Astrocyte (in vitro differentiated cells and primary cell): ENCODE data around the gene DNTT. TPM values are rescaled to one million over a fixed set of nuclear protein-coding genes. Genes with fewer than 3 reads are reported as not detected.

ENCODE experiments used
- DNase-seq: peaks from one replicate; pipeline ENCODE4 v3.0.0-alpha.2; 2010; ENCODE audit warnings: low read depth
- FAIRE-seq: peaks from 2 replicates; lab custom pipeline; 2011; peaks lifted over from hg19 to GRCh38; lab: Jason Lieb, UNC
- H2AFZ ChIP-seq: 2 replicates; pipeline ENCODE4 v1.6.0; 2012; ENCODE audit warnings: low read depth, low read length, inconsistent platforms
- H3K27ac ChIP-seq: 2 replicates; pipeline ENCODE4 v1.5.1; 2011; ENCODE audit warnings: low read depth, low read length, inconsistent platforms
- H3K27me3 ChIP-seq: 2 replicates; pipeline ENCODE4 v1.6.0; 2011; ENCODE audit warnings: low read length, inconsistent platforms; ENCODE audit not compliant: insufficient read depth
- H3K36me3 ChIP-seq: 2 replicates; pipeline ENCODE4 v1.5.1; 2011; ENCODE audit warnings: low read length, inconsistent platforms; ENCODE audit not compliant: insufficient read depth
- H3K4me1 ChIP-seq: 2 replicates; pipeline ENCODE4 v1.5.1; 2011; ENCODE audit warnings: low read length, inconsistent platforms; ENCODE audit not compliant: insufficient read depth
- H3K4me2 ChIP-seq: 2 replicates; pipeline ENCODE4 v1.6.0; 2012; ENCODE audit warnings: low read length, inconsistent platforms
- H3K4me3 ChIP-seq: 2 replicates; pipeline ENCODE4 v1.5.1; 2011; ENCODE audit warnings: low read depth, mild to moderate bottlenecking, low read length, inconsistent platforms; ENCODE audit not compliant: insufficient read depth
- H3K79me2 ChIP-seq: 2 replicates; pipeline ENCODE4 v1.6.0; 2012; ENCODE audit warnings: mild to moderate bottlenecking, low read length, inconsistent platforms; ENCODE audit not compliant: insufficient read depth
- H3K9ac ChIP-seq: 2 replicates; pipeline ENCODE4 v1.6.0; 2012; ENCODE audit warnings: mild to moderate bottlenecking, low read length, inconsistent platforms
- H3K9me3 ChIP-seq: 2 replicates; pipeline ENCODE4 v1.5.1; 2012; ENCODE audit warnings: low read depth, mild to moderate bottlenecking, low read length, inconsistent platforms; ENCODE audit not compliant: insufficient read depth
- H4K20me1 ChIP-seq: 2 replicates; pipeline ENCODE4 v1.6.0; 2012; ENCODE audit warnings: low read length, inconsistent platforms; ENCODE audit not compliant: insufficient read depth
- H3K27ac Mint-ChIP-seq: one replicate; pipeline ENCODE4 v1.8.0; 2021; ENCODE audit warnings: mild to moderate bottlenecking, mixed read lengths; ENCODE audit not compliant: unreplicated experiment
- H3K27me3 Mint-ChIP-seq: one replicate; pipeline ENCODE4 v1.8.0; 2021; ENCODE audit warnings: low read depth, mixed read lengths; ENCODE audit not compliant: unreplicated experiment
- H3K36me3 Mint-ChIP-seq: one replicate; pipeline ENCODE4 v1.8.0; 2021; ENCODE audit warnings: low read depth, mixed read lengths; ENCODE audit not compliant: unreplicated experiment
- H3K4me1 Mint-ChIP-seq: one replicate; pipeline ENCODE4 v1.8.0; 2021; ENCODE audit warnings: low read depth, mixed read lengths; ENCODE audit not compliant: unreplicated experiment
- H3K4me3 Mint-ChIP-seq: one replicate; pipeline ENCODE4 v1.8.0; 2021; ENCODE audit warnings: mild to moderate bottlenecking, moderate library complexity, mixed read lengths; ENCODE audit not compliant: unreplicated experiment
- H3K9me3 Mint-ChIP-seq: one replicate; pipeline ENCODE4 v1.8.0; 2021; ENCODE audit warnings: mild to moderate bottlenecking, mixed read lengths; ENCODE audit not compliant: unreplicated experiment
- CTCF ChIP-seq: IDR thresholded peaks from 2 replicates; pipeline ENCODE4 v1.5.1; 2011; ENCODE audit warnings: low read depth, mild to moderate bottlenecking, inconsistent platforms, low read length, moderate library complexity; ENCODE audit not compliant: insufficient read depth
- EZH2 ChIP-seq: IDR thresholded peaks from 2 replicates; pipeline ENCODE4 v1.6.1; 2012; ENCODE audit warnings: mild to moderate bottlenecking, low read length, inconsistent platforms; ENCODE audit not compliant: insufficient read depth
- total RNA-seq: library from RNA; stranded (reverse); gene quantifications from 2 replicates; pipeline ENCODE4 v1.2.1, GENCODE V29; 2021

DNTT gene
- total RNA-seq, 1 donor from 2014 or later, result not detected

DNA sequence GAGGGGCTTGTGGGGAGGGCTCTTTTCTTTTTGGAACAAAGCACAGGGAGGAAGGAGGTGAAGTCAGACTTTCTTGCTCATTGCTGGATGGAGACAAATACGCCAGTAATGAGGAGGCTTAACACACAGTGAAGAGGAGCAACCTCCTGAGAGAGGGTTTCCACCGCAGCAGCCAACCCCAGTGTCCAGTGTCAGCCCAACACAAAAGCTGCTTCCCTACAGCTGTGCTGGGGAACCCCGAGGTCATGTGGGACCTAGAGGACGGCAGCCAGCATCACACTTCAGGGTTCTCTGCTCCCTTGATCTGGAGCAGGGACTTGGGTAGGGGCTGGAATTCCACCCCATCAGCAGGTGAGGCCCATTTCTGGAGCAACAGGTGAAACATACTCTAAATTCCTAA, 40.6 kb upstream of the DNTT start:
- Mint-ChIP-seq H3K4me3 (no peak overlapping the region), H3K36me3 (no peaks in the 10 kb centered on the region), H3K9me3 (no peaks in the 10 kb centered on the region), H3K27ac (no peak overlapping the region), H3K4me1 (peaks cover 5% of the 10 kb centered on the region), H3K27me3 (peaks cover 8% of the 10 kb centered on the region)
- Histone ChIP-seq H3K9me3 (no peaks in the 10 kb centered on the region), H3K27me3 (no peaks in the 10 kb centered on the region), H3K4me1 (no peaks in the 10 kb centered on the region), H3K4me2 (no peak overlapping the region), H4K20me1 (no peaks in the 10 kb centered on the region), H3K27ac (no peak overlapping the region), H3K9ac (no peak overlapping the region), H2AFZ (no peak overlapping the region), H3K4me3 (no peak overlapping the region), H3K36me3 (no peaks in the 10 kb centered on the region), H3K79me2 (no peaks in the 10 kb centered on the region)
- FAIRE-seq (no peak), DNase-seq (no peak)
- TF ChIP-seq CTCF (no peak), EZH2 (no peak)

DNA sequence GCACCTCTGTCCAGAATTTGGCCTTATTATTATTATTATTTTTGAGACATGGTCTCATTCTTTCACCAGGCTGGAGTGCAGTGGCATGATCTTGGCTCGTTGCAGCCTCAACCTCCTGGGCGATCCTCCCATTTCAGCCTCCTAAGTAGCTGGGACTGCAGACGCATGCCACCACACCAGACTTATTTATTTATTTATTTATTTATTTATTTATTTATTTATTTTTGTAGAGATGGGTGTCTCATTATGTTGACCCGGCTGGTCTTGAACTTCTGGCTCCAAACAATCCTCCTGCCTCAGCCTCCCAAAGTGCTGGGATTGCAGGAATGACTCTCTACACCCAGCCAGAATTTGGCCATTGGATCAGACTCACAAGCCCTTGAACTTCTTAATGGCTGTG, 39.3 kb upstream of the DNTT start:
- TF ChIP-seq EZH2 (no peak), CTCF (no peak)
- no peak overlapping the region for H3K4me2 ChIP-seq
- no peak overlapping the region for H3K27ac ChIP-seq
- H3K4me1 ChIP-seq, result no peaks in the 10 kb centered on the region
- H3K9me3 ChIP-seq, result no peaks in the 10 kb centered on the region
- DNase-seq (no peak), FAIRE-seq (no peak)
- H3K9ac ChIP-seq, result no peak overlapping the region
- H2AFZ ChIP-seq, result no peak overlapping the region
- no peaks in the 10 kb centered on the region for H3K79me2 ChIP-seq
- no peaks in the 10 kb centered on the region for H3K27me3 ChIP-seq
- no peaks in the 10 kb centered on the region for H3K36me3 ChIP-seq
- no peaks in the 10 kb centered on the region for H3K9me3 Mint-ChIP-seq
- no peaks in the 10 kb centered on the region for H3K36me3 Mint-ChIP-seq
- no peak overlapping the region for H3K4me3 ChIP-seq
- no peak overlapping the region for H3K4me3 Mint-ChIP-seq
- no peak overlapping the region for H3K27ac Mint-ChIP-seq
- H3K4me1 Mint-ChIP-seq, result peaks cover 5% of the 10 kb centered on the region
- H3K27me3 Mint-ChIP-seq, result peaks cover 8% of the 10 kb centered on the region
- H4K20me1 ChIP-seq, result no peaks in the 10 kb centered on the region

GRCh38 chr10:96266118-96266770, 38.0 kb upstream of the DNTT start:
- Histone ChIP-seq H2AFZ (no peak overlapping the region), H3K4me3 (no peak overlapping the region), H3K9me3 (no peaks in the 10 kb centered on the region), H3K79me2 (no peaks in the 10 kb centered on the region), H3K9ac (no peak overlapping the region), H4K20me1 (no peaks in the 10 kb centered on the region), H3K4me2 (no peak overlapping the region), H3K27me3 (no peaks in the 10 kb centered on the region), H3K27ac (no peak overlapping the region), H3K4me1 (no peaks in the 10 kb centered on the region), H3K36me3 (no peaks in the 10 kb centered on the region)
- FAIRE-seq (no peak), DNase-seq (no peak)
- peaks cover 5% of the 10 kb centered on the region for H3K4me1 Mint-ChIP-seq
- peaks cover 6% of the 10 kb centered on the region for H3K27me3 Mint-ChIP-seq
- no peaks in the 10 kb centered on the region for H3K9me3 Mint-ChIP-seq
- no peak overlapping the region for H3K27ac Mint-ChIP-seq
- TF ChIP-seq EZH2 (no peak), CTCF (no peak)
- no peaks in the 10 kb centered on the region for H3K36me3 Mint-ChIP-seq
- H3K4me3 Mint-ChIP-seq, result no peak overlapping the region
